Epithelial cell of esophagus (primary cell): ENCODE measurements around the gene ARL5A.

Source experiments
- DNase-seq: peaks from one replicate; pipeline ENCODE4 v3.0.0; 2010; ENCODE audit warnings: low read depth
- H3K4me3 ChIP-seq: 2 replicates; pipeline ENCODE4 v1.5.1; 2011; ENCODE audit warnings: mild to moderate bottlenecking, low read length, control low read depth
- CTCF ChIP-seq: IDR thresholded peaks from 2 replicates; pipeline ENCODE4 v1.5.1; 2011; ENCODE audit warnings: low read depth, mild to moderate bottlenecking, low read length, control low read depth, inconsistent platforms; ENCODE audit not compliant: insufficient read depth; ENCODE audit errors: missing control alignments

The ARL5A gene

GRCh38 chr2:151766437-151767153 lies 61.6 kb downstream of the ARL5A start:
- no peak overlapping the region for H3K4me3 ChIP-seq
- no peak for TF ChIP-seq CTCF
- DNase-seq, result no peak

- TF ChIP-seq CTCF, result no peak
- no peak for DNase-seq
- no peak overlapping the region for H3K4me3 ChIP-seq
Observed at GRCh38 chr2:151765760-151766410, 62.3 kb downstream of the ARL5A start.

- no peak for DNase-seq
- H3K4me3 ChIP-seq, result no peak overlapping the region
- no peak for TF ChIP-seq CTCF
Observed at GRCh38 chr2:151762694-151763093, 65.5 kb downstream of the ARL5A start.

GRCh38 chr2:151761687-151762086 lies 66.5 kb downstream of the ARL5A start:
- DNase-seq, result no peak
- H3K4me3 ChIP-seq, result no peak overlapping the region
- no peak for TF ChIP-seq CTCF

GRCh38 chr2:151761193-151761592 lies 67.0 kb downstream of the ARL5A start:
- H3K4me3 ChIP-seq, result no peak overlapping the region
- TF ChIP-seq CTCF, result no peak
- DNase-seq, result no peak

- peak; percentile 72 for DNase-seq
- H3K4me3 ChIP-seq, result no peak overlapping the region
- no peak for TF ChIP-seq CTCF
Observed at GRCh38 chr2:151760139-151760650, 68.0 kb downstream of the ARL5A start.

GRCh38 chr2:151758744-151759143 lies 69.5 kb downstream of the ARL5A start:
- DNase-seq, result no peak
- no peak overlapping the region for H3K4me3 ChIP-seq
- TF ChIP-seq CTCF, result no peak
